GM12872 (cell line): ENCODE data around the gene RASD1.

Experiments
- CTCF ChIP-seq: IDR thresholded peaks from 3 replicates; pipeline ENCODE4 v1.5.1; 2011; ENCODE audit warnings: low read depth, mild to moderate bottlenecking, low read length, moderate library complexity; ENCODE audit not compliant: insufficient read depth

The RASD1 gene

DNA sequence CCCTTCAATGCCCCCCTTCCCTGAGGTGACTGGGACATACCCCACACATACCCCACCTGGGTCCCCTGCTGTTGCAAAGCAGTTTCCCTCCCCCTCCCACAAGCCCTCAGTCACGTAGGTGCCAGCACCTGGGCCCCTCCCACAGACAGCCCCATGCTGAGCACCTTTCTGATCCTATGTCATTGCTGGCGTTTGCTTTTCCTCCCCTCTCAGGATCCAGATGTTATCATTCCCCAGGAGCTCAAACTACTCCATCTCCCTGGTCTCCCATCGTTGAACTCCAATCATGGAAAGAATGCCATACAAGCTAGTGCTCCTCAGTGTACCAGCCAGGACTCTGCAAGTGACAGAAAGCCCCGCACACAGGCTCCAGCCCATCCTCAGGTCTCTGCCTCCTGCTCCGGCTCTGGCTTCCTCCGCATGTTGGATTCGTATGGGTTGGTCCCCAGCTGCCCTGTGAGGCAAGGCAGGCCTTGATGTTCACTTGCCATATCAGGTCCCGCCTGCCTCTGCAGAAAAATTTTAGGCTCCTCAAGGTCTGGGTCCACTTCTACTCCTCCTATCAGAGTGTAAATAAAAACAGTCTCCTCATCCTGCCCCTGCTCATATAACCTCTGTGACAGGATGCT, 50.8 kb downstream of the RASD1 start:
- no peak for TF ChIP-seq CTCF
